HG02610 (cell line): Measurements from ENCODE around the gene CPNE5.
"Not testable (repeated sequence)": the region's sequence is repeated elsewhere in the genome, so short reads cannot be mapped to it uniquely, and the experiment has no call there.

Experiments used
- ATAC-seq: cut with Tn5 transposase; IDR thresholded peaks from one replicate; pipeline ENCODE4 v1.9.1; 2021; ENCODE audit warnings: mild to moderate bottlenecking, moderate library complexity; ENCODE audit not compliant: unreplicated experiment

Gene CPNE5

GRCh38 chr6:36728289-36729160, 110.7 kb downstream of the CPNE5 start:
- no peak for ATAC-seq

- no peak for ATAC-seq
These were observed 111.7 kb downstream of the CPNE5 start for GRCh38 chr6:36727505-36728021.

- no peak for ATAC-seq
These were observed 113.7 kb downstream of the CPNE5 start for GRCh38 chr6:36725581-36725980.

- no peak for ATAC-seq
These were observed 114.5 kb downstream of the CPNE5 start for GRCh38 chr6:36724514-36725390.

- not testable (repeated sequence) for ATAC-seq
These were observed 115.3 kb downstream of the CPNE5 start for GRCh38 chr6:36723992-36724391.

- ATAC-seq: no peak
These were observed 116.4 kb downstream of the CPNE5 start for GRCh38 chr6:36722879-36723278.

GRCh38 chr6:36722365-36722764, 116.9 kb downstream of the CPNE5 start:
- ATAC-seq: no peak

- no peak for ATAC-seq
These were observed 117.7 kb downstream of the CPNE5 start for GRCh38 chr6:36721369-36722140.

- no peak for ATAC-seq
These were observed 118.7 kb downstream of the CPNE5 start for GRCh38 chr6:36720251-36721141.

GRCh38 chr6:36719126-36719525, 120.1 kb downstream of the CPNE5 start:
- ATAC-seq: no peak

GRCh38 chr6:36718560-36718959, 120.7 kb downstream of the CPNE5 start:
- ATAC-seq: no peak

GRCh38 chr6:36717871-36718540, 121.2 kb downstream of the CPNE5 start:
- no peak for ATAC-seq

GRCh38 chr6:36717231-36717825, 121.9 kb downstream of the CPNE5 start:
- no peak for ATAC-seq

GRCh38 chr6:36716476-36717093, 122.7 kb downstream of the CPNE5 start:
- no peak for ATAC-seq

GRCh38 chr6:36715469-36715868, 123.8 kb downstream of the CPNE5 start:
- no peak for ATAC-seq

GRCh38 chr6:36714511-36714910, 124.7 kb downstream of the CPNE5 start:
- ATAC-seq: no peak

GRCh38 chr6:36713846-36714245, 125.4 kb downstream of the CPNE5 start:
- no peak for ATAC-seq

- ATAC-seq: no peak
These were observed 126.4 kb downstream of the CPNE5 start for GRCh38 chr6:36712816-36713215.
